NCI-H510A (cell line): ENCODE results near the gene NPAS1.
"Not testable (repeated sequence)": the region's sequence is repeated elsewhere in the genome, so short reads cannot be mapped to it uniquely, and the experiment has no call there.

Experiments used
- DNase-seq: peaks from one replicate; lab custom pipeline; 2025; lab: John Stamatoyannopoulos, UW

Gene NPAS1

GRCh38 chr19:47047272-47047762, 27.7 kb downstream of the NPAS1 start:
- DNase-seq: no peak

GRCh38 chr19:47047763-47048405, 28.2 kb downstream of the NPAS1 start:
- peak; percentile 67 for DNase-seq

- no peak for DNase-seq
These were observed 29.7 kb downstream of the NPAS1 start for GRCh38 chr19:47049307-47049700.

- DNase-seq: not testable (repeated sequence)
These were observed 30.9 kb downstream of the NPAS1 start for GRCh38 chr19:47050562-47050961.

- DNase-seq: no peak
These were observed 36.8 kb downstream of the NPAS1 start for GRCh38 chr19:47056411-47056810.

- no peak for DNase-seq
These were observed 37.7 kb downstream of the NPAS1 start for GRCh38 chr19:47057328-47057727.

- DNase-seq: no peak
These were observed 39.0 kb downstream of the NPAS1 start for GRCh38 chr19:47058621-47059022.

- no peak for DNase-seq
These were observed 44.2 kb downstream of the NPAS1 start for GRCh38 chr19:47063874-47064273.

- DNase-seq: no peak
These were observed 45.6 kb downstream of the NPAS1 start for GRCh38 chr19:47065242-47065641.

- no peak for DNase-seq
These were observed 47.0 kb downstream of the NPAS1 start for GRCh38 chr19:47066376-47067214.

GRCh38 chr19:47067215-47067847, 47.7 kb downstream of the NPAS1 start:
- no peak for DNase-seq

GRCh38 chr19:47068246-47068645, 48.6 kb downstream of the NPAS1 start:
- DNase-seq: no peak

- DNase-seq: no peak
These were observed 49.3 kb downstream of the NPAS1 start for GRCh38 chr19:47068876-47069406.

GRCh38 chr19:47069795-47070194, 50.2 kb downstream of the NPAS1 start:
- no peak for DNase-seq

- no peak for DNase-seq
These were observed 51.1 kb downstream of the NPAS1 start for GRCh38 chr19:47070756-47071155.

- DNase-seq: no peak
These were observed 52.1 kb downstream of the NPAS1 start for GRCh38 chr19:47071731-47072130.

GRCh38 chr19:47072323-47072722, 52.7 kb downstream of the NPAS1 start:
- DNase-seq: no peak

- no peak for DNase-seq
These were observed 53.9 kb downstream of the NPAS1 start for GRCh38 chr19:47073574-47073973.

- DNase-seq: no peak
These were observed 55.0 kb downstream of the NPAS1 start for GRCh38 chr19:47074621-47075020.

- DNase-seq: no peak
These were observed 55.7 kb downstream of the NPAS1 start for GRCh38 chr19:47075179-47075810.

GRCh38 chr19:47075941-47076340, 56.3 kb downstream of the NPAS1 start:
- DNase-seq: no peak

GRCh38 chr19:47078351-47078750, 58.7 kb downstream of the NPAS1 start:
- not testable (repeated sequence) for DNase-seq
